SH-SY5Y (cell line): Measurements from ENCODE around the gene IPO4.
A peak's percentile ranks its signal among the peaks of the same experiment; 100 is the strongest.

ENCODE experiments used
- GATA2 ChIP-seq: IDR thresholded peaks from 2 replicates; pipeline ENCODE4 v1.6.1; 2011; ENCODE audit warnings: mild to moderate bottlenecking, low read depth, low read length
- GATA3 ChIP-seq: IDR thresholded peaks from 2 replicates; pipeline ENCODE4 v1.6.1; 2011; ENCODE audit warnings: low read depth, mild to moderate bottlenecking, low read length, moderate library complexity

Gene IPO4

DNA sequence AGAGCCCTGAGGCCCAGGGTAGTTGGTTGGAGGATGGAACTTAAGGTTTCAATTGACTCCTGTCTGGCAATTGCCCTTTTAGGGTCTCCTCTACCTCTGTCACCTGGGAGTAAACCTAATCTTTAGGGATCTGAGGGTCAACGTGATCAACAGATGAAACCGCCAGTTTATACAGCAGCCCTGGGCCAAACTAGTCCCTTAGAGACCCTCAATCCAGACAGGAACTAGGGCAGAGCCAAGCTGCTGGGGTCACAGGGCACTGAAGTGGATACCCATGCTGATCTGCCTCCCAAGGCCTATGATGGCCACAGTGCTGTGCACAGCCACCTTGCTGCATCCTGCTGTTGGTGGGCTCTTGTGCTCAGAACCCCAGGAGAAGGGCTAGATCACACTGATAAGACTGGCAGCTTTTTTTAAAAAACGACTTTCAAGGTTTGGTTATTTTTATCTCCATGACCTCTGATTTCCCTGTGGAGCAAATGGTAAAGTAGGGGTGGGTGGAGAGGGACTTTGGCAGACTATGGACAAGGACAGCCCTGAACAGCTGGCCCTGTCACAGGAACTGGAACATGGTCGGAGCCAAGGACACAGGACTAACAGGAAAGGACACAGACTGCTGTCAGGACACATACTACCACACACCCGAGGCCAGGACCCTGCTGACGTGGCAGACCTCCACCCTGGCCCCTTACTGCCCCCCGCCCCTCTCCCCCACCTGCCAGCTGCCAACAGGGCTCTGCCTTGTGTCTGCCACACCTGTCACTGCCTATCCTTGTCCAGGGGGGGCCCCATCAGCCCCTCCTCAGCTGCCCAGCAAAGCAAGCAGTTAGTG, 57.7 kb downstream of the IPO4 start:
- TF ChIP-seq GATA2 = peak; percentile 60
- TF ChIP-seq GATA3 = no peak

DNA sequence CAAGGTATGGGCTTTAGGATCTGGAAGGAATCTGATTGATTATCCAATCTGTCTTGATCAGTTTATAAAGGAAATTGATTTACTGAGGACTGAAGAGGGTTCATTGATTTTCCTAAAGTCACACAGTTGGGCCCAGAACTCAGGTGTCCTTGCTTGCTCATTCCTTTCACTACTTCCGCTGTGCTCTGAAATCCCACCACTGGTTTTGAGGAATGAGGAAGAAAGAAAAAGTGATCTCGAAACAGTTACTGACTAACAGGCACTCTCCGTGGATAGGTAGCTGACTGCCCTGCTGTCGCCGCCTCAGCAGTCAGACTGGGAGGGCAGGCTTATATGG, 58.3 kb downstream of the IPO4 start, which contains the start of gene FITM1:
TSS of gene FITM1 (plus strand) at position 280 of the 337 bp plus-strand sequence. CDS start 905 bp downstream, outside the sequence.
- TF ChIP-seq GATA2 (no peak), GATA3 (no peak)
